Esophagus (tissue), 2 donors: ENCODE measurements around the gene PIM3. TPM values are rescaled to one million over a fixed set of nuclear protein-coding genes. Genes with fewer than 3 reads are reported as not detected.

Experiments used
- H3K27ac ChIP-seq, 2 donors: one replicate each; pipeline ENCODE4 v1.5.1; 2013; ENCODE audit warnings: low read depth in 2 of 2, mild to moderate bottlenecking in 2 of 2, inconsistent platforms in 1 of 2, low read length in 1 of 2, moderate library complexity in 1 of 2
- H3K27me3 ChIP-seq, 2 donors: one replicate each; pipeline ENCODE4 v1.6.1; 2013; ENCODE audit warnings: low read length in 2 of 2, control low read depth in 1 of 2, mild to moderate bottlenecking in 1 of 2; ENCODE audit not compliant: insufficient read depth in 2 of 2, control insufficient read depth in 1 of 2
- H3K36me3 ChIP-seq, 2 donors: one replicate each; pipeline ENCODE4 v1.6.1; 2013; ENCODE audit warnings: low read length in 1 of 2; ENCODE audit not compliant: control insufficient read depth in 2 of 2, insufficient read depth in 2 of 2
- H3K4me1 ChIP-seq, 2 donors: one replicate each; pipeline ENCODE4 v1.6.1; 2013; ENCODE audit warnings: low read length in 1 of 2; ENCODE audit not compliant: control insufficient read depth in 2 of 2, insufficient read depth in 2 of 2
- H3K4me3 ChIP-seq, 2 donors: one replicate each; pipeline ENCODE4 v1.5.1; 2013; ENCODE audit warnings: low read length in 2 of 2, mild to moderate bottlenecking in 2 of 2, low read depth in 1 of 2, moderate library complexity in 1 of 2
- H3K9me3 ChIP-seq, 2 donors: one replicate each; pipeline ENCODE4 v1.6.1; 2013; ENCODE audit warnings: mild to moderate bottlenecking in 2 of 2, low read depth in 1 of 2, low read length in 1 of 2, moderate library complexity in 1 of 2; ENCODE audit not compliant: control insufficient read depth in 2 of 2, insufficient read depth in 1 of 2
- WGBS, 2 donors: extraction: QIAGEN DNeasy Blood & Tissue Kit; methylation state at CpG; one replicate each; pipeline ENCODE4 v1.1.7; 2013; 5-methylcytosine and 5-hydroxymethylcytosine counted together
- polyA plus RNA-seq, 2 donors: library from polyadenylated mRNA; stranded (reverse); fragments of 200-250 nt; gene quantifications; one replicate each; pipeline ENCODE4 v1.2.3, GENCODE V29; 2013
- donor health status: healthy with polysubstance abuse.
- donor health status: Bipolar disorder and iron deficiency.

The PIM3 gene
- polyA plus RNA-seq, 2 donors = 33.8 to 43.4 TPM

DNA sequence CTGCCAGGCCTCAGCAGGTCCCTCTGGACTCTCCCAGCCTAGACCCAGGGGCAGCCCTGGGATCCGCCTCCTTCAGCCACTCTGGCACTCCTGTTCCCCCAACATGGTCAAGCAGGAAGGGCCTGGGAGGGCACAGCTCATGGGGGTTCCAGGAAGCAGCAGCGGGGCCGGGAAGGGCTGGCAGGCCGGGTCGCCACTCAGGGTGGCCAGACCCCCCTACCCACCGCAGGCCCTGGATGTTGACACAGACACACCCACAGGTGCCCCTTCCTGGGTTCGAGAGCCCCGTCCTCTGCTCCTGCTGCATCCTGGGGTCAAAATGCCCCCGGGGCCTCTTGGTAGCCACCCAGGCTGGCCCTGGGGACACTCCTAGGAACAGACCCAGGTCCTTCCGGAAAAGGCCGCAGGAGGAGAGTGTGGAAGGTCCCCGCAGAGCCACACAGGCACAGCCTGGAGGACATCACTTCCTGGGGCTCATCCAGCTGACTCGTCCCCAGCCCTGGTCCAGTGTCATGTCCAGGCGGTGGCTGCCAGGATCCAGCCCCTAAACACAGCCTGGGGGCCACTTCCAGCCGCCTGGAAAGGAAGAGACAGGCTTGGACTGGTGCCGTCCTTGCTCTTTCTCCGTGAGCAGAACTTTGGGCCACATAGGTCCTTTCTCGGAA is 6.8 kb upstream of the PIM3 start:
- 69 to 72% methylated on average over 18 of the region's 18 CpGs for WGBS, 2 donors
- no peak overlapping the region for H3K4me3 ChIP-seq
- peaks cover 0 to 50% of the 10 kb centered on the region in 2 donors for H3K4me1 ChIP-seq
- no peaks in the 10 kb centered on the region for H3K9me3 ChIP-seq
- peak overlapping the region in 1 of 2 donors; percentile 3 for H3K27ac ChIP-seq
- H3K27me3 ChIP-seq = no peaks in the 10 kb centered on the region
- no peaks in the 10 kb centered on the region for H3K36me3 ChIP-seq

DNA sequence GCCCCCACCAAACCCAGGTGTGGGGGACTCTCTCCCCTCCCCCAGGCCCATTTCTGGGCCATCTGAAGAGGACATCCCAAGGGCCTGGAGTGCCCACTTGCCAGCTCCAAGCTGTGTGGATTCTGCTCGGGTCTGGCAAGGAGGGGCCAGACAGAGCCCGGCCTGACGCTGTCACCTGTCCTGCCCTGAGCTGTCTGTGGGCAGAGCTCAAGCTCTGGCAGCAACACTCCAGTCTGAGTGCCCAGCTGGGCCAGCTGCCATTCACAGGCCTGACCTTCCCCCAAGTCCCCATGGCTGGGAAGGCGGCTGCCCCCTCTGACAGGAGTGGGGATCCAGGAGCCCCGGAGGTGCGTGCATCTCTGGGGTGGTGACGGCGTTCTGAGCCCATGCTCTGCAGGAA is 6.2 kb upstream of the PIM3 start:
- Histone ChIP-seq H3K27ac (no peak overlapping the region), H3K4me3 (no peak overlapping the region)

DNA sequence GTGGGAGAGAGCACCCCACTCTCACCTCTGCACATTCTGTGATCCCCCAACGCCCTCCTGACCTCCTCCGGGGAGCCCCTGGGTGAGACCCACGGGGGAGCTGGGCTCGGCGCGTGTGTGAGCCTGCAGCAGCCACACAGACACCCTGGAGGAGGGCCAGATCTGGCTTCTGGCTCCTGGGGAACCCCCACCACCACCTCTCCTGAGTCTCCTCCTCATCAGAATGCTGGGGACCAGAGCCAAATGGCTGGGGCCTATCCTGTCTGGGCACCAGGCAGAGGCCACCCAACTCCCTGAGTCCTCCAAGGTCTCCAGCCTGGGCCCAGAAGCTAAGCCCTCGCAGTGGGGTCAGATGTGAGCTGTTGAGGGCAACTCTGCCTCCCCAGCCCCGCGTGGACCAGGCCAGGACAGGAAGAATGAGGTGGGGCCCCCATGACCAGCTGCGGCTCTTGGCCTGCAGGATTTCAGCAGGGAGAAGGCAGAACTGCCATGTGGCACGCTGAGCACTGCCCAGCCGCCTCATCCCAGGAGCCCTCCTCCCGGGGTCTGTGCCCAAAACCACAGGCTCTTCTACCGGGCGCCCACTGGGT is 5.5 kb upstream of the PIM3 start:
- H3K9me3 ChIP-seq = no peaks in the 10 kb centered on the region
- no peaks in the 10 kb centered on the region for H3K27me3 ChIP-seq
- H3K27ac ChIP-seq = no peak overlapping the region
- H3K4me1 ChIP-seq = peaks cover 0 to 47% of the 10 kb centered on the region in 2 donors
- WGBS, 2 donors = 64 to 70% methylated on average over 15 of the region's 15 CpGs
- no peaks in the 10 kb centered on the region for H3K36me3 ChIP-seq
- no peak overlapping the region for H3K4me3 ChIP-seq

More for the DNA sequence above, 6.2 kb upstream of the PIM3 start:
- no peaks in the 10 kb centered on the region for H3K36me3 ChIP-seq
- WGBS, 2 donors = 63 to 69% methylated on average over 8 of the region's 8 CpGs
- peaks cover 0 to 47% of the 10 kb centered on the region in 2 donors for H3K4me1 ChIP-seq
- no peaks in the 10 kb centered on the region for H3K9me3 ChIP-seq
- no peaks in the 10 kb centered on the region for H3K27me3 ChIP-seq

DNA sequence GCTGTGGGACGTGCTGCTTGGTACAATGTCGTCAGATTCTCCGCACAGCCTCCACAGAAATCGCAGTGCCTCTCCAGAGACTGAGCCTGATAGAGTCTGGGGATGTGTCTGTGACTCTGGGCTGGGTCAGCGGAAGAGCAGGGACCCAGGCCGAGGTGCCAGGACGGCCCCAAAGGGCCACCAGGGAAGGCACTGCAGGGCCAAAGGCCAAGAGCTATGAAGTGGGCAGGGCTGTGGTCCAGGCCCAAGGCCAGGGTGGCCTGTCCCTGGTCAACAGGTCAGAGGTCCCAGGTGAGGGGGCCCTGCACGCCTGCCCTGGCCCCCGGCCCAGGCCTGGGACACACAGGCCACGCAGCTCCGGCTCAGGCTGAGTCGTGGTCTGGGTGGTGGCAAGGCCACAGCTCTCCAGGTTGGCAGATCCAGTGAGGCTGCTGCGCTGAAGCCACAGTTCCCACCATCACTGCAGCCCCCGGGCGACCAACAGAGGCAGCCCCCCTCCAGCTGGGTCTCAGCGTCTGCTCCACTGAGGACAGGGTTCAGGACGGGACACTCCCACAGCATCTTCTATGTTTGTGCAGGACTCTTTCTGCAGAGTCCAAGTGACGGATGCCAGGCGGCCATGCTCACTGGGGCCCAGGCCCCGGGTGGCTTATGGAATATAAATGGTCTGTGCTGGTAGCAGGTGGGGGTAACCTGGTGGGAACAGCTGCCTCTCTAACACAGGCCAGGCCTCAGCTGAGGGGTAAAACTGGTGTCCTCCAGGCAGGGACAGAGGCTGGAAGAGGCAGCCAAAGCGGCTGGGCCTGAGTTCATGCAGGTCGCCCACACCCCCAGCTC is 4.8 kb upstream of the PIM3 start:
- WGBS, 2 donors = 91 to 93% methylated on average over 22 of the region's 22 CpGs
- Histone ChIP-seq H3K9me3 (no peaks in the 10 kb centered on the region), H3K27ac (no peak overlapping the region), H3K4me3 (no peak overlapping the region), H3K4me1 (peaks cover 0 to 43% of the 10 kb centered on the region in 2 donors), H3K27me3 (no peaks in the 10 kb centered on the region), H3K36me3 (no peaks in the 10 kb centered on the region)

DNA sequence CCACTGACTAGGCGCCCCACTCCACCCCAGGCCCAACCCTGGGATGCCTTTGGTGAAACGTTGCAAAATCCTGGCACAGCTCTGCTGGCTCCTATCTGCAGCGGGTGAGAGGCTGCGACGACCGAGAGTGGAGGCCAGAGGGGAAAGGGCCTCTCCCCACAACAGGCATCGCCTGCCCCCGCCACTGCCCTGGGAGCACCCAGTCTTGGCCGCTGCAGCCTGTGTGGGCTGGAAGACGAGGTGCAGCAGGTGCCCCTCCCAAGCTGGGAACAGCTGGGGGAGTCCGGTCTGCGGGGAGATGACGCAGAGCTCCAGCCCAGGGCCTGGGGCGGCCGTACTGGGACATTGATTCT is 4.2 kb upstream of the PIM3 start:
- peaks cover 0 to 41% of the 10 kb centered on the region in 2 donors for H3K4me1 ChIP-seq
- no peaks in the 10 kb centered on the region for H3K9me3 ChIP-seq
- peaks cover 0 to under 1% of the 10 kb centered on the region in 2 donors for H3K36me3 ChIP-seq
- H3K4me3 ChIP-seq = no peak overlapping the region
- H3K27ac ChIP-seq = no peak overlapping the region
- H3K27me3 ChIP-seq = no peaks in the 10 kb centered on the region
- WGBS, 2 donors = 78 to 80% methylated on average over 15 of the region's 15 CpGs

DNA sequence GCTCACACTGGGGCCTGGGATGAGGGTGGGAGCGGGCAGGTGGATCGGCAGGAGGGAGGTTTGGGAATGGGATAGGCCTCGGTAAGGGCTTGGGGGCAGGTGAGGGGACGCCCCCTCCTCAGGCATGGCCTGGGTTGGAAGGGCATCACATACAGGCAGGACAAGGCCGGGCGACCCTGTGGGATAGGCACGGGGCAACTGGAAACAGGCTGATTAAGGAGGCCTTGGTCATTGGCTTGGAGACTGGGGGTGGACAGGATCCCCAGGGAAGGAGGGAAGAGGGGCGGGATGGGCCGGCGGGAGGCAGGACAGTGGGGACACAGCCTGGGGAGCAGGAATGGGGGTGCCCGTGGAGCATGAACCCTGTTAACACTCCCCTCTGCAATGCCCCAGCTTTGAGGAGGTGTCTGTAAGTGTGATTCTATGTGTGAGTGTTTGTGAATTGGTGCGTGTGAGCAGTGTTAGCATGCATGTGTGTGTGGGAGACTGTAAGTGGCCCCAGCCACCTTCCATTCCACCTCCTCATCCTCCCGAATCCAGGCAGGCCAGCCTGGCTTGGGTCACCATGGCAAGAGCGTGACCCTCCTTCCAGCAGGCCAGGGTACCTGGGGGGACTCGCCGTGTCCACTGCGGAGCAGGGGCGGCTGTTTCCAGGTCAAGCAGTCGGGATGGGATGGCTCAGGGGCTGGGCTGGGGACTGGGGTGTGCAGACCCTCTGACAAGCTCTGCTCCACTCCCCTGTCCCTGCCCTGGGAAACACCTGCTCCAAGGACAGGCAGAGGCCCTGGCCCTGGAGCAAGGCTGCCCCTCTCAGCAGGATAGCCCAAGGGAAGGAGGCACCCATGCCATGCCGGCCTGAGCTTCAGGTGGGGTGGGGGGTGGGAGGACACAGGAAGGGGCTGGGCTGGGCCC is 3.4 kb upstream of the PIM3 start:
- Histone ChIP-seq H3K4me1 (peaks cover 0 to 33% of the 10 kb centered on the region in 2 donors), H3K27me3 (no peaks in the 10 kb centered on the region), H3K27ac (no peak overlapping the region), H3K36me3 (peaks cover 0 to 7% of the 10 kb centered on the region in 2 donors), H3K9me3 (no peaks in the 10 kb centered on the region), H3K4me3 (no peak overlapping the region)
- 92 to 93% methylated on average over 18 to 20 of the region's 20 CpGs for WGBS, 2 donors

DNA sequence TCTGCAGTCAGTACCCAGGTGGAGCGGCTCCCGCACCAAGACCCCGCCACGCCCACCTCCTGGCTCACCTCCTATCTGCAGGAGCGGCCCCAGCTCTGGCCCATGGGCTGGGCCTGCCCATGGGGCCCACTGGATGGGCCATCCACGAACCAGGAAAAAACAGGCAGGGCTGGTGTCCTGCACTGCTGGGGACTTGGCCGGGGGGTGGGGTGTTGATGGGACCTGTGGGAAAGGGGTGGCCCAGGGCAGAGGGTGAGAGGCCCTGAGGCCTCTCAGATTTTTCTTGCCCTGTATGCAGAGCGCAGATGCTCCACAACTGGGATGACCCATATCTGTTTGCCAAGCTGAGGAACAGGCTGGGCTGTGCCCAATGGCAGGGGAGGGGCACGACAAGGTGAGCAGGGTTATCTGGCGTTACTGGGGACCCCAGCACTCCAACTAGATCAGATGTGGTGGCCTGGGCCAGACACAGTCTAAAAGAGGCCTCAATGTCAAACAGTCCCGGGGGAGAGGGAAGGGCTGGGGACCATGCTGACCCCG is 2.7 kb upstream of the PIM3 start:
- Histone ChIP-seq H3K4me3 (no peak overlapping the region), H3K27ac (no peak overlapping the region), H3K27me3 (no peaks in the 10 kb centered on the region), H3K9me3 (no peaks in the 10 kb centered on the region), H3K36me3 (peaks cover 0 to 11% of the 10 kb centered on the region in 2 donors), H3K4me1 (peaks cover 0 to 32% of the 10 kb centered on the region in 2 donors)
- WGBS, 2 donors = 66 to 90% methylated on average over 12 of the region's 12 CpGs

DNA sequence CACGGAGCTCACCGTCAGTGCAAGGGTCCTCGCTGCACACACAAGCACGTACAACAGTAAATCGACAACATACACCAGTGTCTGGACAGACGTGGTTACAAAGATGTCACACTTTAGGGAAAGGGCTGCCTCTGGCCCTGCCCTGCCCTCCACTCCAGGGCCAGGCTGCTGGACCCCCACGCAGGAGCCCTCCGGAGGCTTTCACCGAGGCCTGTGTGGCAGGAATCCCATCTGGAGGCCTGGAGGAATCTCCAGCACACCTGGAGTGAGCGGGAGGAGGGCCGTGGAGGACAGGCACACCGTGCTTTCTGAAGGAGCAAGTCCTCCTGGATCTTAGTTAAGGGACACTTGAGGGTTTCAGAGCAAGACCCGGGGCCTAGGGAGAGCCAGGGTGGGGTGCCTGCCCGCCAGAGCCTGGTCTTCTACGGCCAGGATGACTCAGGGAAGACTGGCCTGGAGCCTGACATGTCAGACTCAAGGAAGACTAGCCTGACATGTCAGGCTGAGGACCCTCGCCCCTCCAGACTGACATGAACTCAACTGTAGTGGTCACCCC is 2.1 kb upstream of the PIM3 start:
- WGBS, 2 donors = 87% methylated on average over 16 of the region's 16 CpGs
- H3K36me3 ChIP-seq = peaks cover 5 to 17% of the 10 kb centered on the region in 2 donors
- no peak overlapping the region for H3K27ac ChIP-seq
- H3K27me3 ChIP-seq = no peaks in the 10 kb centered on the region
- H3K4me1 ChIP-seq = peaks cover 0 to 33% of the 10 kb centered on the region in 2 donors
- no peak overlapping the region for H3K4me3 ChIP-seq
- no peaks in the 10 kb centered on the region for H3K9me3 ChIP-seq
